Tibial artery (tissue), 4 donors: ENCODE results near the gene ZNF697.

Experiments used
- DNase-seq, 2 donors: peaks; one replicate each; pipeline ENCODE4 v3.0.0-alpha.2; 2019
- H3K27ac ChIP-seq, 2 donors: fragments of 200-600 bp; sonication (generic) in 1 of 2; 1 replicate in 1 of 2; 2 replicates in 1 of 2; pipeline ENCODE4 v1.5.1; 2018 to 2019; ENCODE audit warnings: mild to moderate bottlenecking in 1 of 2
- H3K27me3 ChIP-seq, 2 donors: fragments of 200-600 bp; sonication (generic) in 1 of 2; one replicate each; pipeline versions ENCODE4 v1.5.1 to v1.6.0; 2016 to 2019
- H3K36me3 ChIP-seq, 3 donors: fragments of 200-600 bp; sonication (generic) in 2 of 3; one replicate each; pipeline ENCODE4 v1.5.1; 2016 to 2019; ENCODE audit warnings: mild to moderate bottlenecking in 2 of 3
- H3K4me1 ChIP-seq, 4 donors: fragments of 200-600 bp; sonication (generic) in 2 of 4; 1 replicate in 3 of 4; 2 replicates in 1 of 4; pipeline ENCODE4 v1.5.1; 2016 to 2019
- H3K4me3 ChIP-seq, 2 donors: fragments of 200-600 bp; sonication (generic) in 1 of 2; 1 replicate in 1 of 2; 2 replicates in 1 of 2; pipeline ENCODE4 v1.5.1; 2018 to 2019; ENCODE audit warnings: mild to moderate bottlenecking in 2 of 2
- H3K9me3 ChIP-seq, 3 donors: fragments of 200-600 bp; sonication (generic) in 1 of 3; one replicate each; pipeline ENCODE4 v1.5.1; 2016 to 2019
- intact Hi-C: fragments of 100-400 bp; cut with DNase I; formaldehyde crosslinking; loops from one replicate; pipeline ENCODE4 v1.15.0; 2023; ENCODE audit warnings: low total_unique reads
- TF ChIP-seq, protein P1 (sequence below), 2 experiments: fragments of 200-600 bp in 1 of 2; fragments of 450-650 bp in 1 of 2; IDR thresholded peaks; one replicate each; pipeline ENCODE4 v1.5.1; 2017 to 2019; ENCODE audit warnings: antibody characterized with exemption in 2 of 2, mild to moderate bottlenecking in 1 of 2, moderate library complexity in 1 of 2

The ZNF697 gene

DNA sequence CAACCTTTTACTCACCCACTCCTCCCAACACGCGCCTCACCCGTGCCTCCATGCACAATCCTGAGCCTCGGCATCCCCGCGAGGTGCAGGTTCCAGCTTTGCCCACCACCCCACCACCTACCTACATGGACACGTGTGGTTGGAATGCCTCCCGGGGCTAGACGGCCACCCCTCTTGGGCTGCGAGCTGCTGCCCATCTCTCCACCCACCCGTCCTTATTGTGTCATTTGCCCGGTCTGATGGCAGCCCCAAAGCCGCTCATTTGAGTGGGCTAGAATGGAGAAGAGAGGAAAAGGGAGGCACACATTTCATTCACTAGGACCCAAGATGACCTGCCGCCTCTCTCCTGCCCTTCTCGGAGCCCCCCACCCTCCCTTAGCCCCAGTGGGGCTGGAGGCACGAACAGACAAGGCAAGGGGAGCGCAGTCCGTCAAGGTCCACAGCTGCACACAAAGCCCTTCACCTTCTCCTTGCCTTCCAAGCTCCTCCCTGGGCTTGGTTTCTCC is 785 bp downstream of the ZNF697 start:
- TF ChIP-seq, protein P1, sequence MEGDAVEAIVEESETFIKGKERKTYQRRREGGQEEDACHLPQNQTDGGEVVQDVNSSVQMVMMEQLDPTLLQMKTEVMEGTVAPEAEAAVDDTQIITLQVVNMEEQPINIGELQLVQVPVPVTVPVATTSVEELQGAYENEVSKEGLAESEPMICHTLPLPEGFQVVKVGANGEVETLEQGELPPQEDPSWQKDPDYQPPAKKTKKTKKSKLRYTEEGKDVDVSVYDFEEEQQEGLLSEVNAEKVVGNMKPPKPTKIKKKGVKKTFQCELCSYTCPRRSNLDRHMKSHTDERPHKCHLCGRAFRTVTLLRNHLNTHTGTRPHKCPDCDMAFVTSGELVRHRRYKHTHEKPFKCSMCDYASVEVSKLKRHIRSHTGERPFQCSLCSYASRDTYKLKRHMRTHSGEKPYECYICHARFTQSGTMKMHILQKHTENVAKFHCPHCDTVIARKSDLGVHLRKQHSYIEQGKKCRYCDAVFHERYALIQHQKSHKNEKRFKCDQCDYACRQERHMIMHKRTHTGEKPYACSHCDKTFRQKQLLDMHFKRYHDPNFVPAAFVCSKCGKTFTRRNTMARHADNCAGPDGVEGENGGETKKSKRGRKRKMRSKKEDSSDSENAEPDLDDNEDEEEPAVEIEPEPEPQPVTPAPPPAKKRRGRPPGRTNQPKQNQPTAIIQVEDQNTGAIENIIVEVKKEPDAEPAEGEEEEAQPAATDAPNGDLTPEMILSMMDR (IDR thresholded peaks at IDR 0.05), result no peak
- Histone ChIP-seq H3K36me3 (no peaks in the 10 kb centered on the region), H3K27me3 (no peaks in the 10 kb centered on the region), H3K4me3 (peak overlapping the region; percentile 79 to 98), H3K4me1 (peaks cover 0 to 13% (median 7%) of the 10 kb centered on the region in 4 donors), H3K27ac (peak overlapping the region; percentile 81 to 89), H3K9me3 (no peaks in the 10 kb centered on the region)
- DNase-seq, result peak in 1 of 2 donors; percentile 64
- intact Hi-C loops, result no loop called here

DNA sequence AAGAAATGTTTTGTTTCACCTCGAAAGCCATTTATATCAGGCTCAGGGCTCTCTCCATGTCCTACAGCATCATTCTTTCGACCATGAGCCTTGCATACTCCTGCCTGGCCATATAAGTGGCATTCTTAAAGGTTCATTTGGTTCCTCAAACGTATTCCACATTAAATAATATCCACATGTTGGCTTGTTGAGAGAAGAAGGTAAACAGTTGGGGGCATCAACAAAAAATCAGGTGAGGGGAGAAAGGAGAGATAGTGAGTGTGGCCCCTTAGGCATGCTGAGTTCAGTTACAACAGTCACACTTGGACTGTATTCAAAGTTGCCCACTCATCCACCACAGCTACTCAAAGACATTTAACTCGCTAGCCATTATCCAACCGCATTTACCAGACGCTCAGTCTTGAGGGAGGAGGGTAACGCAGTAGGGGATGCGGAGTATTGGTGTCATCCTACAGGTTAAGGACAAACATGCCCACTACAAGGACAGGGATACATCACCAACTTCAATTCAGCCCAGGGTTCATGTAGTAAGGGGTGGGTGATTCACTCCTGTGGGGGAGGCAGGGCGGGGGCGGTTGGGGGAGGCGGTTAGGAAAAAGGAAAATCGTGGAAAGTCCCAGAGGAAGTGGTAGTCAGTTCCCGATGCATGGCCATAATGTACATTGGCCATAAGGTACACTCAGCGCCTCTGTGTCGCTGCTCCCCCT is 1.4 kb downstream of the ZNF697 start:
- Histone ChIP-seq H3K9me3 (no peaks in the 10 kb centered on the region), H3K27ac (no peak overlapping the region), H3K27me3 (no peaks in the 10 kb centered on the region), H3K4me1 (peaks cover 0 to 13% (median 7%) of the 10 kb centered on the region in 4 donors), H3K36me3 (no peaks in the 10 kb centered on the region), H3K4me3 (peak overlapping the region; percentile 79 to 98)
- TF ChIP-seq, protein P1 (IDR thresholded peaks at IDR 0.05), result no peak
- intact Hi-C loops, result no loop called here
- no peak for DNase-seq

DNA sequence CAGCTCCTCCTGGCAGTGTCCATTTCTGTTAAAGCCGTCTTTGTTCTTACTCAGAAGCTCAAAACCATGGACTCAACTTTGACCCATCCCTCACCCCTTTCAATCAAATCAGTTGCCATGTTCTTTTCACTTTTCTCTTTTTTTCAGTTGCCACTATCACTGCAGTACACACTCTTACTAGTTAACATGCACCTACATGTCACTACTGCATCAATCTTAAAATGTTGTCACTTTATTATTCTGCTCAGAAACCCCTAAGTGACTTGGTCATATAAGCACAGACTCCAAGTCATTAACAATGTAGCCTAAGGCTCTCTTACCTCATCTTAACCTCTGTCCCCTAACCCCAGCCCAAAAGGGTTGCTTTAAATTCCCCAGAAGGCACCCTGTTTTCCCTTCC is 9.0 kb downstream of the ZNF697 start:
- H3K9me3 ChIP-seq, result no peaks in the 10 kb centered on the region
- intact Hi-C loops, result no loop called here
- H3K36me3 ChIP-seq, result no peaks in the 10 kb centered on the region
- no peak overlapping the region for H3K27ac ChIP-seq
- H3K4me1 ChIP-seq, result no peaks in the 10 kb centered on the region
- no peak overlapping the region for H3K4me3 ChIP-seq
- DNase-seq, result no peak
- no peaks in the 10 kb centered on the region for H3K27me3 ChIP-seq
- TF ChIP-seq, protein P1 (IDR thresholded peaks at IDR 0.05), result no peak

DNA sequence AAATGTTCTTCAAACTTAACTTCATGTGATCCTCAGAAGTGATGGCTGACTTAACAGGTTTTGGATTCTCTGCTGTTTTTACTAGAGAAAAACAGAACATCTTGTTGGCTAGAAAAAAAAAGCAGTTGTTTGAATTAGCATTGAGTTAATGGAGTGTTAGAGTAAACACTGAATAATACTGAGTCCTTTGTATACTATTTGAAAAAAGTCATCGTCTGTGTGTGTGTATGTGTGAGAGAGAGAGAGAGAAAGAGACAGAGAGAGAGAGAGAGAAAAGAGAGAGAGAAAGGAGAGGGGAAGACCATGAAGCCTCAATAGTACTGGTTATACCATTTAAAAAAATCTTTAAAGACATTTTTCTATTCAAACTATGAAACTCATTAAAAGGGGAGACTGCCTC is 10.4 kb downstream of the ZNF697 start:
- no peaks in the 10 kb centered on the region for H3K36me3 ChIP-seq
- H3K4me3 ChIP-seq, result no peak overlapping the region
- no peaks in the 10 kb centered on the region for H3K27me3 ChIP-seq
- H3K4me1 ChIP-seq, result peaks cover 0 to 2% (median under 1%) of the 10 kb centered on the region in 4 donors
- DNase-seq, result no peak
- no peaks in the 10 kb centered on the region for H3K9me3 ChIP-seq
- TF ChIP-seq, protein P1 (IDR thresholded peaks at IDR 0.05), result no peak
- intact Hi-C loops, result no loop called here
- no peak overlapping the region for H3K27ac ChIP-seq

DNA sequence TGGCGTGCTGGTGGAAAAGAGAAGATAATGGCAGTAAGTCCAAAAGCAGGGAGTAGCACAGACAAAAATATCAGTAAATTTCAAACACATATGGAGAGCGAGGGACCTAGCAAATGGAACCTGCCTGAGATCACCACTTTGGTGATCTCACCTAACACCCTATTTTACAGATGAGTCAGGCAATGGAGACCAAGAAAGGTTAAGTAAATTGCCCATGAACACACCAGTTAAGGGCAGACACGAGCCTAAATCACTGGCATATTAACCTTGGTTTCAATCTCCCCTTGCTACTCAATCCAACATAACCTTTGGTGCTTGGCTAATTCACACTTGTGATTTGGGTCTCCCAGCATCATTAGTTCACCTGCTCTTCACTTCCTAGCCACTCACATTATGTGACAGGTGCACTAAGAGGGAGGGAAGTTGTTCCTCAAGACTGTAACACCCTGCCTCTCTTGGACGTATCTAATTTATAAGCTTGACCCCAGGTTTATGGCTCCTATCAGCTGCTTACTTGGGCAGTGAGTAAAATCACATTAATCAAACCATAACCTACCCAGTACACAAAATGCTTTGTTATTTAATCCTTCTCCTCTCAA is 11.5 kb downstream of the ZNF697 start:
- Histone ChIP-seq H3K9me3 (no peaks in the 10 kb centered on the region), H3K27ac (no peak overlapping the region), H3K4me1 (peaks cover 0 to 13% (median 11%) of the 10 kb centered on the region in 4 donors), H3K27me3 (no peaks in the 10 kb centered on the region), H3K4me3 (no peak overlapping the region), H3K36me3 (no peaks in the 10 kb centered on the region)
- TF ChIP-seq, protein P1 (IDR thresholded peaks at IDR 0.05), result no peak
- no peak for DNase-seq
- intact Hi-C loops, result no loop called here
